Stimulated activated CD8-positive, alpha-beta memory T cell treated with anti-CD3 and anti-CD28 coated beads, Interleukin-7, amount 100 ng/mL, for 48 hours (primary cell): ENCODE data around the gene ARAP3.

Source experiments
- DNase-seq, 2 donors: peaks; one replicate each; pipeline ENCODE4 v3.0.0-alpha.2; 2020; ENCODE audit warnings: low read depth in 1 of 2; ENCODE audit errors: extremely low read depth in 1 of 2

Gene ARAP3

GRCh38 chr5:141672071-141672840 lies 9.8 kb downstream of the ARAP3 start:
- no peak for DNase-seq

- DNase-seq = no peak
Observed at GRCh38 chr5:141669520-141669919, 12.5 kb downstream of the ARAP3 start.

GRCh38 chr5:141668601-141669265 lies 13.3 kb downstream of the ARAP3 start:
- no peak for DNase-seq

GRCh38 chr5:141665995-141666940 lies 15.8 kb downstream of the ARAP3 start:
- DNase-seq = no peak

GRCh38 chr5:141664733-141665461 lies 17.1 kb downstream of the ARAP3 start:
- peak; percentile 39 to 53 for DNase-seq

- DNase-seq = no peak
Observed at GRCh38 chr5:141663506-141663905, 18.5 kb downstream of the ARAP3 start.

GRCh38 chr5:141662028-141662427 lies 20.0 kb downstream of the ARAP3 start:
- DNase-seq = no peak

GRCh38 chr5:141657937-141658545 lies 24.0 kb downstream of the ARAP3 start:
- DNase-seq = no peak

GRCh38 chr5:141657404-141657803 lies 24.6 kb downstream of the ARAP3 start:
- no peak for DNase-seq

- DNase-seq = no peak
Observed at GRCh38 chr5:141656396-141656795, 25.6 kb downstream of the ARAP3 start.

- no peak for DNase-seq
Observed at GRCh38 chr5:141655020-141655419, 27.0 kb downstream of the ARAP3 start.

GRCh38 chr5:141654298-141654697 lies 27.7 kb downstream of the ARAP3 start:
- DNase-seq = no peak

GRCh38 chr5:141651728-141652105 lies 30.3 kb downstream of the ARAP3 start:
- DNase-seq = no peak

- DNase-seq = peak; percentile 72 to 75
Observed at GRCh38 chr5:141650851-141651727, 30.9 kb downstream of the ARAP3 start, which contains the start of gene FCHSD1. Gene FCHSD1, minus strand, starts transcription at chr5:141651418. Its CDS starts 50 bp downstream, at chr5:141651368.

- DNase-seq = no peak
Observed at GRCh38 chr5:141649972-141650371, 32.1 kb downstream of the ARAP3 start.

- no peak for DNase-seq
Observed at GRCh38 chr5:141649056-141649688, 32.9 kb downstream of the ARAP3 start.

- DNase-seq = no peak
Observed at GRCh38 chr5:141647851-141648250, 34.2 kb downstream of the ARAP3 start.

GRCh38 chr5:141647242-141647641 lies 34.8 kb downstream of the ARAP3 start:
- DNase-seq = no peak

GRCh38 chr5:141646026-141646425 lies 36.0 kb downstream of the ARAP3 start:
- DNase-seq = no peak
